Astrocyte of the spinal cord (primary cell): Measurements from ENCODE around the gene SLC1A3.

Experiments
- DNase-seq: peaks from one replicate; pipeline ENCODE4 v3.0.0; 2011; ENCODE audit warnings: low read depth, low spot score
- H3K4me3 ChIP-seq: 2 replicates; pipeline ENCODE4 v1.5.1; 2011; ENCODE audit warnings: low read depth, mild to moderate bottlenecking, low read length, moderate library complexity
- in situ Hi-C: cut with HindIII; loops from 2 replicates; pipeline ENCODE4 v1.10.0; 2017; ENCODE audit warnings: low sequenced_read_pairs
- TF ChIP-seq, protein P1 (sequence below): IDR thresholded peaks from 2 replicates; pipeline ENCODE4 v1.5.1; 2012; ENCODE audit warnings: low read depth, mild to moderate bottlenecking, low read length, inconsistent platforms

SLC1A3 gene

DNA sequence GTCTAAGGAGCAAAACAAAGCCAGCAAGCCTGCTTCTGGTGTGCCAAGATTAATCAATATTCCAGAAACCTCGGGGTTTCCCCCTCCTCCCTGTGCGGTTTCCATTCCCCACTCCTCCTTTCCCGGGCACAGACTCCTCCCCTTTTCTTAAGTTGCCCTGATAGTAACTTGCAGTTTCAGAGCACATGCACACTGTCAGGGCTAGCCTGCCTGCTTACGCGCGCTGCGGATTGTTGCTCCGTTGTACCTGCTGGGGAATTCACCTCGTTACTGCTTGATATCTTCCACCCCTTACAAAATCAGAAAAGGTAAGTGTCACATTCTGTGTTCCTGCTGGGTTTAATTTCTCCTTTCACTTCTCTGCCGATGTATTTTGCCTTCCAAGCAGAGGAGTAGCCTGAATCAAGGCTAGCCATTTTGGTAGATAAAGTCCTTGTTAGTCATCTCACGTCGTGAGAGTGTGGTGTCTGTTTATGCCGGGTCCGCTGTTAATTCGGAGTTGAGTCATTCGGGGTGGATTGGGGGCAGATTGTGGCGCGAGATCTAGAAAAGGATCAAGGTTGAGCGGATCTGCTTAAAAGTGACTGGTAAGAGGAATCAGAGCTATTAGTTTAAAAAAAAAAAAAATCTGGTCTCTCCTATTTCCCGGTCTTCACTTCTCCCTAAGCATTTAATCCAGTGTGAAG lies at the start of gene SLC1A3:
Gene SLC1A3 (plus strand): TSS at position 179 of the 686 bp plus-strand sequence. CDS start 1,818 bp downstream, outside the sequence.
- TF ChIP-seq, protein P1, sequence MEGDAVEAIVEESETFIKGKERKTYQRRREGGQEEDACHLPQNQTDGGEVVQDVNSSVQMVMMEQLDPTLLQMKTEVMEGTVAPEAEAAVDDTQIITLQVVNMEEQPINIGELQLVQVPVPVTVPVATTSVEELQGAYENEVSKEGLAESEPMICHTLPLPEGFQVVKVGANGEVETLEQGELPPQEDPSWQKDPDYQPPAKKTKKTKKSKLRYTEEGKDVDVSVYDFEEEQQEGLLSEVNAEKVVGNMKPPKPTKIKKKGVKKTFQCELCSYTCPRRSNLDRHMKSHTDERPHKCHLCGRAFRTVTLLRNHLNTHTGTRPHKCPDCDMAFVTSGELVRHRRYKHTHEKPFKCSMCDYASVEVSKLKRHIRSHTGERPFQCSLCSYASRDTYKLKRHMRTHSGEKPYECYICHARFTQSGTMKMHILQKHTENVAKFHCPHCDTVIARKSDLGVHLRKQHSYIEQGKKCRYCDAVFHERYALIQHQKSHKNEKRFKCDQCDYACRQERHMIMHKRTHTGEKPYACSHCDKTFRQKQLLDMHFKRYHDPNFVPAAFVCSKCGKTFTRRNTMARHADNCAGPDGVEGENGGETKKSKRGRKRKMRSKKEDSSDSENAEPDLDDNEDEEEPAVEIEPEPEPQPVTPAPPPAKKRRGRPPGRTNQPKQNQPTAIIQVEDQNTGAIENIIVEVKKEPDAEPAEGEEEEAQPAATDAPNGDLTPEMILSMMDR, result no peak
- peak; percentile 88 for DNase-seq
- H3K4me3 ChIP-seq, result peak within 1 kb of the TSS; percentile 91
- in situ Hi-C loops, result no loop called here

DNA sequence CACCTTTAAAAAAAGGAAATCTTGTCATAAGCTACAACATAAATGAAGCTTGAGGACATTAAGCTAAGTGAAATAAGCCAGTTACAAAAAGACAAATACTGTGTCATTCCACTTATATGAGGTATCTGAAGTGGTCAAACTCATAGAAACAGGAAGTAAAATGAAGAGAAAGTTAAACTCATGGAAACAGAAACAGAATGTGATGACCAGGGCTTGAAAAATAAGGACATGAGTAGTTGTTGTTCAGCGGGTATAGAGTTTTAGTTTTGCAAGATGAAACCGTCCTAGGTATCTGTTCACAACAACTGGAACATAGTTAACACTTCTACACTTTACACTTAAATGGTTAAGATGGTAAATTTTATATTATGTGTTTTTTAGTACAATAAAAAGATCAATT lies 47.8 kb upstream of the SLC1A3 start:
- H3K4me3 ChIP-seq, result no peak overlapping the region
- DNase-seq, result no peak
- in situ Hi-C loops, result no loop called here
- TF ChIP-seq, protein P1, result no peak

DNA sequence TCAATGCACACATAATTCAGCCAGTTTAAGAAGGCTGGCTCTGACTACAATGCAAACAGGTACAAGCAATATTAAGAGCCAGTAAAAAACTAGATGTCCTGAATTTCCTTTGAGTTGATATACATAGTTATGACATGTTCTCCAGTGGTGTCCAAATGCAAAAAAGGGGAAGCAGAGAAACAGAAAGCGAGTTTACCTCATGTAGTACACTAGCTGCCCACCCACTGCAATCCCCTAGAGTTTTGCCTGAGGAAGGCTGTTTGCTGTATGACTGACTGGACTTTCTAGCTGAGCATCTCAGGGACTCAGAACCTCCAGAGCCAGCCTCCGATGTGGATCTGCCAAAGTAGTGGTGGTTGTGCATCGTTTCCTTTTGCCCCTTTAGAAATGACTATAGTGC lies 44.8 kb upstream of the SLC1A3 start:
- in situ Hi-C loops, result no loop called here
- no peak for DNase-seq
- TF ChIP-seq, protein P1, result no peak
- H3K4me3 ChIP-seq, result no peak overlapping the region

- in situ Hi-C loops, result no loop called here
- H3K4me3 ChIP-seq, result no peak overlapping the region
- TF ChIP-seq, protein P1, result no peak
These were observed 36.9 kb upstream of the SLC1A3 start for GRCh38 chr5:36569491-36569890.

DNA sequence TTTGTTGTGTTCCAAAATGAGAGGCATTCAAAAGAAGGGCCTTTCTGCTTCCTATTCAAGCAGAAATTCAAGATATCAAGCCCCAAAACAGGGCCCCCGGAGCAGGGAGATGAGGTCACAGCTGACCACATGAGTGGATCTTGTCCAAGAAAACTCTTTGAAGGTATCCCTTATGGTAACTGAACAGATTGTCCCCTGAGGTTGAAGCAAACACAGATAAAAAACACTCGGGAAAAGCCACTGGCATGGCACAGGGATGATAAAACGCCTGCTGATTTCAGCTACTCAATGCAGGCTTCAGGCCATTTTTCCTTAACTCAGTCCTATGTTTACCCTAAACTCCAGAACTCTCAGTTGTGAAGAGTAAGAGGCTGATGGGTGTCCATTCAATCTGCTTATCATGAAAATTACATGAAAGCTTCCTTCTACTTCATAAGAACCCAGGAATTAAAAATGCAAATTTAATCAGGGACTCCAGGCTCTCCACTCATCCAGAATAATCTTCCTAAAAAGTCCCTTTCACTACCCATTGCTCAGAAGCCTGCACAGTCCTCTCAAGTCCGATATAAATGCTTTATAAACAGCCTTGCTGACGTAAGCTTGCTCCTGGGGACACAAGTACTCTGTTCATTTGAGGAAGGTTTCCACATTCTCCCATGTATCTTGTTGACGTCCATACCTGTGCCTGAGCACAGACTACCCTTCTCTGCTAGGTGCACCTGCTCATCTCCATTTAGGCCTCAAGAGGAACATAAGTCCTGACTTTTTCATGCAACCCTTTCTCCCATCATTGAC lies 35.9 kb upstream of the SLC1A3 start:
- peak; percentile 93 for DNase-seq
- TF ChIP-seq, protein P1, result no peak
- H3K4me3 ChIP-seq, result no peak overlapping the region
- in situ Hi-C loops, result no loop called here

More at GRCh38 chr5:36569491-36569890, 36.9 kb upstream of the SLC1A3 start:
- peak; percentile 81 for DNase-seq

- in situ Hi-C loops, result no loop called here
- TF ChIP-seq, protein P1, result no peak
- H3K4me3 ChIP-seq, result no peak overlapping the region
- no peak for DNase-seq
These were observed 34.9 kb upstream of the SLC1A3 start for GRCh38 chr5:36571401-36572042.
